KMS-11 (cell line): ENCODE data around the gene VEPH1.

Source experiments
- H2AFZ ChIP-seq: fragments of 200-600 bp; sonication (generic); 2 replicates; pipeline ENCODE4 v1.6.1; 2016; ENCODE audit warnings: antibody characterized with exemption, mixed run types, low read depth
- H3K27ac ChIP-seq: fragments of 200-600 bp; sonication (generic); 2 replicates; pipeline ENCODE4 v1.6.1; 2016; ENCODE audit warnings: mild to moderate bottlenecking, mixed run types
- H3K27me3 ChIP-seq: fragments of 200-600 bp; sonication (generic); 2 replicates; pipeline ENCODE4 v1.6.1; 2017; ENCODE audit warnings: mild to moderate bottlenecking, low read depth, mixed run types, moderate library complexity; ENCODE audit not compliant: insufficient read depth
- H3K36me3 ChIP-seq: fragments of 200-600 bp; sonication (generic); 2 replicates; pipeline ENCODE4 v1.6.1; 2017; ENCODE audit warnings: mild to moderate bottlenecking, mixed run types; ENCODE audit not compliant: insufficient read depth
- H3K4me1 ChIP-seq: fragments of 200-600 bp; sonication (generic); 2 replicates; pipeline ENCODE4 v1.6.1; 2016; ENCODE audit warnings: mild to moderate bottlenecking, low read depth, mixed run types; ENCODE audit not compliant: poor library complexity, severe bottlenecking
- H3K4me2 ChIP-seq: fragments of 200-600 bp; sonication (generic); 2 replicates; pipeline ENCODE4 v1.7.0; 2016; ENCODE audit warnings: mild to moderate bottlenecking, mixed run types
- H3K4me3 ChIP-seq: fragments of 200-600 bp; sonication (generic); IDR thresholded peaks from 2 replicates; pipeline ENCODE4 v1.6.1; 2017; ENCODE audit warnings: low read depth, low read length, mixed read lengths; ENCODE audit not compliant: insufficient read depth
- H3K79me2 ChIP-seq: fragments of 200-600 bp; sonication (generic); 2 replicates; pipeline ENCODE4 v1.6.1; 2016; ENCODE audit warnings: low read depth, mixed run types; ENCODE audit not compliant: insufficient read depth
- H3K9ac ChIP-seq: fragments of 200-600 bp; sonication (generic); 2 replicates; pipeline ENCODE4 v1.6.1; 2016; ENCODE audit warnings: mild to moderate bottlenecking, mixed run types
- H4K20me1 ChIP-seq: fragments of 200-600 bp; sonication (generic); 2 replicates; pipeline ENCODE4 v1.6.1; 2016; ENCODE audit warnings: mild to moderate bottlenecking, mixed run types; ENCODE audit not compliant: insufficient read depth
- CTCF ChIP-seq: fragments of 200-600 bp; sonication (generic); conservative IDR thresholded peaks from 2 replicates; pipeline ENCODE4 v1.6.1; 2017; ENCODE audit warnings: low read depth, mild to moderate bottlenecking, antibody characterized with exemption, low read length, moderate library complexity, mixed read lengths

Gene VEPH1

DNA sequence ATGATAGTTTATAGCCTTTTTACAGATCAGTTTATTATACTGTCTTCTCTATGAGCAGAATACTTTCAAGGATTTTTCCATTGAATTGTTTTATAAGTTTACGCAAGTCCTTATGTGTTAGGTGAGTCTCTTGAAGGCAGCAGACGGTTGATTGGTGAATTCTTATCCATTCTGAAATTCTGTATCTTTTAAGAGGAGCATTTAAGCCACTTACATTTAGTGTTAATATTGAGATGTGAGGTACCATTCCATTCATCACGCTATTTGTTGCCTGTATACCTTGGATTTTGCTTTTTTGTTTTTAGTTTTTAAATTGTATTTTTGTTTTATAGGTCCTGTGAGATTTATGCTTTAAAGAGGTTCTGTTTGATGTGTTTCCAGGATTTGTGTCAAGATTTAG is 32.5 kb upstream of the VEPH1 start:
- no peak overlapping the region for H3K4me2 ChIP-seq
- H3K4me1 ChIP-seq = no peaks in the 10 kb centered on the region
- TF ChIP-seq CTCF = no peak
- H2AFZ ChIP-seq = no peak overlapping the region
- no peaks in the 10 kb centered on the region for H3K79me2 ChIP-seq
- H3K36me3 ChIP-seq = no peaks in the 10 kb centered on the region
- H3K27ac ChIP-seq = no peak overlapping the region
- no peaks in the 10 kb centered on the region for H3K27me3 ChIP-seq
- no peaks in the 10 kb centered on the region for H4K20me1 ChIP-seq
- H3K9ac ChIP-seq = no peak overlapping the region
- no peak overlapping the region for H3K4me3 ChIP-seq

- TF ChIP-seq CTCF = no peak
- H3K9ac ChIP-seq = no peak overlapping the region
- H3K27me3 ChIP-seq = no peaks in the 10 kb centered on the region
- no peaks in the 10 kb centered on the region for H3K36me3 ChIP-seq
- H3K79me2 ChIP-seq = no peaks in the 10 kb centered on the region
- H4K20me1 ChIP-seq = no peaks in the 10 kb centered on the region
- no peak overlapping the region for H3K4me3 ChIP-seq
- no peak overlapping the region for H3K4me2 ChIP-seq
- no peaks in the 10 kb centered on the region for H3K4me1 ChIP-seq
- no peak overlapping the region for H3K27ac ChIP-seq
- no peak overlapping the region for H2AFZ ChIP-seq
Measured at GRCh38 chr3:157534725-157535161, 31.5 kb upstream of the VEPH1 start.

- H3K27ac ChIP-seq = no peak overlapping the region
- no peak for TF ChIP-seq CTCF
Measured at GRCh38 chr3:157533298-157534070, 30.3 kb upstream of the VEPH1 start.

GRCh38 chr3:157532529-157533297 is 29.5 kb upstream of the VEPH1 start:
- Histone ChIP-seq H4K20me1 (no peaks in the 10 kb centered on the region), H3K36me3 (no peaks in the 10 kb centered on the region), H3K9ac (no peak overlapping the region), H3K27me3 (no peaks in the 10 kb centered on the region), H3K4me3 (no peak overlapping the region), H3K4me1 (no peaks in the 10 kb centered on the region), H2AFZ (peak overlapping the region; percentile 11), H3K27ac (no peak overlapping the region), H3K79me2 (no peaks in the 10 kb centered on the region), H3K4me2 (peak overlapping the region; percentile 16; the same call in 1 of the 2 replicates)
- TF ChIP-seq CTCF = peak; percentile 93

More at GRCh38 chr3:157533298-157534070, 30.3 kb upstream of the VEPH1 start:
- Histone ChIP-seq H3K36me3 (no peaks in the 10 kb centered on the region), H3K4me3 (no peak overlapping the region), H3K4me2 (no peak overlapping the region), H4K20me1 (no peaks in the 10 kb centered on the region), H3K79me2 (no peaks in the 10 kb centered on the region), H2AFZ (0 out of 2 replicates have a peak overlapping the region, but pooled peaks have one; percentile 11), H3K27me3 (no peaks in the 10 kb centered on the region), H3K9ac (no peak overlapping the region), H3K4me1 (no peaks in the 10 kb centered on the region)
